GM18498 (cell line): Measurements from ENCODE around the gene SATB1.
"Not testable (repeated sequence)": the region's sequence is repeated elsewhere in the genome, so short reads cannot be mapped to it uniquely, and the experiment has no call there.

Experiments
- ATAC-seq: cut with Tn5 transposase; IDR thresholded peaks from one replicate; pipeline ENCODE4 v1.9.1; 2021; ENCODE audit warnings: mild to moderate bottlenecking, moderate library complexity; ENCODE audit not compliant: unreplicated experiment

SATB1 gene

GRCh38 chr3:18355832-18356231, 69.3 kb downstream of the SATB1 start:
- no peak for ATAC-seq

- ATAC-seq, result no peak
Measured at GRCh38 chr3:18354701-18355100, 70.4 kb downstream of the SATB1 start.

GRCh38 chr3:18351823-18352744, 73.1 kb downstream of the SATB1 start:
- no peak for ATAC-seq

GRCh38 chr3:18351069-18351628, 74.0 kb downstream of the SATB1 start:
- ATAC-seq, result no peak

- ATAC-seq, result no peak
Measured at GRCh38 chr3:18349197-18349798, 75.8 kb downstream of the SATB1 start.

GRCh38 chr3:18346097-18346496, 79.0 kb downstream of the SATB1 start:
- ATAC-seq, result no peak

GRCh38 chr3:18345015-18345367, 80.1 kb downstream of the SATB1 start:
- ATAC-seq, result no peak

- no peak for ATAC-seq
Measured at GRCh38 chr3:18344306-18345014, 80.7 kb downstream of the SATB1 start.

- no peak for ATAC-seq
Measured at GRCh38 chr3:18343809-18344208, 81.3 kb downstream of the SATB1 start.

GRCh38 chr3:18338827-18339514, 86.2 kb downstream of the SATB1 start:
- no peak for ATAC-seq

- no peak for ATAC-seq
Measured at GRCh38 chr3:18337231-18337630, 87.9 kb downstream of the SATB1 start.

GRCh38 chr3:18334837-18335601, 90.1 kb downstream of the SATB1 start:
- no peak for ATAC-seq

GRCh38 chr3:18330772-18331441, 94.2 kb downstream of the SATB1 start:
- ATAC-seq, result not testable (repeated sequence)

GRCh38 chr3:18308096-18308650, 117.0 kb downstream of the SATB1 start:
- ATAC-seq, result no peak

GRCh38 chr3:18307529-18307928, 117.6 kb downstream of the SATB1 start:
- no peak for ATAC-seq

- no peak for ATAC-seq
Measured at GRCh38 chr3:18302517-18302916, 122.6 kb downstream of the SATB1 start.

GRCh38 chr3:18301781-18302180, 123.4 kb downstream of the SATB1 start:
- no peak for ATAC-seq

- no peak for ATAC-seq
Measured at GRCh38 chr3:18300916-18301315, 124.2 kb downstream of the SATB1 start.

- no peak for ATAC-seq
Measured at GRCh38 chr3:18297126-18297525, 128.0 kb downstream of the SATB1 start.
